ENCODE results near the gene ASCC1.

DNA sequence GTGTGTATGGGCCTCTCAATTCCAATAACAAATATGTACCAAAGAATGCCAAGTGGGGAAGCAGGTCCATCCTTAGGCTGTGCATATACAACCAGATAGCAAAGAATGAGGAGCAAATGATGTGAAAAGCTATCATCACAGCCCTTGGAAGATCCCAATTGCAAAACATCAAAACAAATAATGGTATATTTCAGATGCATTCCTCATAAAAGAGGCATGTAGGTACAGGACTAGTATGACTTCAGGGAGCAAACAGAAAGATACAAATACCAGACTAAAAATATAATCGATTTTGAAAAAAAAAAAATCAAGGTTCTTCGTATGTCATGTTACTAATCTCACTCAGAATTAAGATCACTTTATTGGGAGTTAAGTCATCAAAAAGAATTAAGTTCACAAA is 109.2 kb downstream of the ASCC1 start:
- TF ChIP-seq, protein P1, sequence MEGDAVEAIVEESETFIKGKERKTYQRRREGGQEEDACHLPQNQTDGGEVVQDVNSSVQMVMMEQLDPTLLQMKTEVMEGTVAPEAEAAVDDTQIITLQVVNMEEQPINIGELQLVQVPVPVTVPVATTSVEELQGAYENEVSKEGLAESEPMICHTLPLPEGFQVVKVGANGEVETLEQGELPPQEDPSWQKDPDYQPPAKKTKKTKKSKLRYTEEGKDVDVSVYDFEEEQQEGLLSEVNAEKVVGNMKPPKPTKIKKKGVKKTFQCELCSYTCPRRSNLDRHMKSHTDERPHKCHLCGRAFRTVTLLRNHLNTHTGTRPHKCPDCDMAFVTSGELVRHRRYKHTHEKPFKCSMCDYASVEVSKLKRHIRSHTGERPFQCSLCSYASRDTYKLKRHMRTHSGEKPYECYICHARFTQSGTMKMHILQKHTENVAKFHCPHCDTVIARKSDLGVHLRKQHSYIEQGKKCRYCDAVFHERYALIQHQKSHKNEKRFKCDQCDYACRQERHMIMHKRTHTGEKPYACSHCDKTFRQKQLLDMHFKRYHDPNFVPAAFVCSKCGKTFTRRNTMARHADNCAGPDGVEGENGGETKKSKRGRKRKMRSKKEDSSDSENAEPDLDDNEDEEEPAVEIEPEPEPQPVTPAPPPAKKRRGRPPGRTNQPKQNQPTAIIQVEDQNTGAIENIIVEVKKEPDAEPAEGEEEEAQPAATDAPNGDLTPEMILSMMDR (IDR thresholded peaks at IDR 0.05) = no peak
- TF ChIP-seq EP300 (IDR thresholded peaks at IDR 0.05) = no peak

All from gastroesophageal sphincter (tissue), 3 donors.